Stimulated activated effector memory CD8-positive, alpha-beta T cell treated with anti-CD3 and anti-CD28 coated beads, Interleukin-12 subunit alpha, Interleukin-12 subunit beta, amount 100 ng/mL, for 72 hours (primary cell): ENCODE data around the gene NDOR1.
"Not testable (repeated sequence)": the region's sequence is repeated elsewhere in the genome, so short reads cannot be mapped to it uniquely, and the experiment has no call there.

Experiments used
- ATAC-seq: fragments of 150-1000 bp; cut with Tn5 transposase; 2 replicates; pipeline ENCODE4 v1.10.0; 2021
- DNase-seq, 2 donors: peaks; one replicate each; pipeline ENCODE4 v3.0.0; 2021 to 2022; ENCODE audit warnings: low spot score in 2 of 2
- H3K27ac Mint-ChIP-seq: one replicate; pipeline ENCODE4 v1.8.0; 2022; ENCODE audit warnings: mild to moderate bottlenecking, mixed read lengths
- H3K36me3 Mint-ChIP-seq: one replicate; pipeline ENCODE4 v1.8.0; 2022; ENCODE audit warnings: mild to moderate bottlenecking, mixed read lengths
- H3K4me1 Mint-ChIP-seq: one replicate; pipeline ENCODE4 v1.8.0; 2022; ENCODE audit warnings: mixed read lengths
- H3K4me3 Mint-ChIP-seq: one replicate; pipeline ENCODE4 v1.8.0; 2022; ENCODE audit warnings: mild to moderate bottlenecking, mixed read lengths
- H3K9me3 Mint-ChIP-seq: one replicate; pipeline ENCODE4 v1.8.0; 2022; ENCODE audit warnings: mixed read lengths

NDOR1 gene

DNA sequence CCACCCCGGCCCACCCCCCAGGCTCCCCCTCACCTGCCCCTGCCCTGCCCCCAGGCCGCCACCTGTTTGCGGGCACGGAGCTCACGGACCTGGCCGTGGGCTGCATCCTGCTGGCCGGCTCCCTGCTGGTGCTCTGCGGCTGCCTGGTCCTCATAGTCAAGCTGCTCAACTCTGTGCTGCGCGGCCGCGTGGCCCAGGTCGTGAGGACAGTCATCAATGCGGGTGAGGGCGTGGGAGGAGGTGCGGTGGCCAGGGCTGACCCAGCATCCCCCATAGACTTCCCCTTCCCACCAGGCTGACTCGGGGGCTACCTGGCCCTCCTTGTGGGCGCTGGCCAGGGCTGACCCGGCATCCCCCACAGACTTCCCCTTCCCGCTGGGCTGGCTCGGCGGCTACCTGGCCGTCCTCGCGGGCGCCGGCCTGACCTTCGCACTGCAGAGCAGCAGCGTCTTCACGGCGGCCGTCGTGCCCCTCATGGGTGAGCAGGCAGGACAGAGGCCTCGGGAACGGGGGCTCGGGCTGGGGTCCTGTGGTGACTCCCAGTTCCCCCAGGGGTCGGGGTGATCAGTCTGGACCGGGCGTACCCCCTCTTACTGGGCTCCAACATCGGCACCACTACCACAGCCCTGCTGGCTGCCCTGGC lies 28.7 kb downstream of the NDOR1 start:
- H3K27ac Mint-ChIP-seq: no peak overlapping the region
- peaks cover 5% of the 10 kb centered on the region for H3K36me3 Mint-ChIP-seq
- H3K4me1 Mint-ChIP-seq: peaks cover 11% of the 10 kb centered on the region
- DNase-seq (no peak), ATAC-seq (no peak)
- H3K4me3 Mint-ChIP-seq: no peak overlapping the region
- no peaks in the 10 kb centered on the region for H3K9me3 Mint-ChIP-seq

DNA sequence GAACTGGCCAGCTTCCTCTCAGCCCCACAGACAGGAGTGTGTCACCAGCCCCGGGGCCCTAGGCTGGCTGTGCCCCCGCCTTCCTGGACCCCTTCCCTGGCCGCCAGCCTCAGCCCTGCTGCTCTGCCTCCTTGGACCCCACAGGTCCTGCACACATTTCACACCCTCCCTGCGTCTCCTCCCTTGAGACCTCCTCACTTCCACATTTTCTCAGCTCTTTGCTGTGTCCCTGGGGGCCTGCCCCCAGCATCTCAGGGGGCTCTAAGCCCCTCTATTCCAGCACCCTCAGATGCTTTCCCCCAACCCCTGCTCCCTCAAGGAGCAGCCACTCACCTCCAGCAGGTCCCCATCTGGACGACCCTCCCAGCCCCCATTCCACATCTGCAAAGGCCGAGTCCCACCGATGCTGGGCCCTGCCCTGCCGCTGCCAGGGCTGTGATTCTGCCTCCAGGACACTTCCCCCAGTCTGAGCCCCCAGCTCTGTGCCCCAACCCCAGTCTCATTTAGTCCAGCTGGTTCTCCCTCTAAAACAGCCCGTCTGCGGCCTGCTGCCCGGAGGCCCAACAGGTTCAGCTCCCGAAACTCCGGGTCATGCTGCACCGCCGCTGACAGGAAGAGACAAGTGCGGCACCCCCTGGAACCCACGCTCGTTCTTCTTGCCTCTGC lies 29.4 kb downstream of the NDOR1 start:
- no peak overlapping the region for H3K4me3 Mint-ChIP-seq
- no peak overlapping the region for H3K27ac Mint-ChIP-seq

DNA sequence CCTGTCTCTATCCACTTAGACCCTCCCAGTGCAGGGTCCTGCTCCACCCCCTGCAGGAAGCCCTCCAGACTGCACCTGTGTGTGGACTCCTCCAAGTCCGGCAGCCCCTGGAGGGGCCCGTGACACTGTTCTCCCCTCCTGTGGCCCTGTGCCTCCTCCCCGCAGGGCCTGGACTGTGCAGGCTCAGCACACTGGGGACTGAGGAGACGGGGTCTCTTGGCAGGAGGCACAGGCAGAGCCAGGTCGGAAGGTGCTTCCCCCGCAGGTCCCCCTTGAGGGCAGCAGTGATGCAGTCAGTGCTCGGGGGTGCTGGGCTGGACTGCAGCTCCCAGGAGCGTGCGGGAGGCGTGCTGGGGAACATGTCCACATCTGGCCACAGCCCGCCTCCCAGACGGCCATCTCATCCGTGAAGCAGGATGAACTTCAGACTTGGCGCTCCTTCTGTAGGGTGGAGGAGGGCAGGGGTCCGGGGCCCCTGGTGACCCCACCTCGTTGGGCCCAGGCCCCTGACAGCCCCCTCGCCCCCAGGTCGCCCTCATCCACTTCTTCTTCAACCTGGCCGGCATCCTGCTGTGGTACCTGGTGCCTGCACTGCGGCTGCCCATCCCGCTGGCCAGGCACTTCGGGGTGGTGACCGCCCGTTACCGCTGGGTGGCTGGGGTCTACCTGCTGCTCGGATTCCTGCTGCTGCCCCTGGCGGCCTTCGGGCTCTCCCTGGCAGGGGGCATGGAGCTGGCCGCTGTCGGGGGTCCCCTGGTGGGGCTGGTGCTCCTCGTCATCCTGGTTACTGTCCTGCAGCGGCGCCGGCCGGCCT lies 30.1 kb downstream of the NDOR1 start:
- ATAC-seq (no peak), DNase-seq (no peak)
- Mint-ChIP-seq H3K27ac (no peak overlapping the region), H3K4me1 (peaks cover 12% of the 10 kb centered on the region), H3K9me3 (no peaks in the 10 kb centered on the region), H3K36me3 (peaks cover 7% of the 10 kb centered on the region), H3K4me3 (no peak overlapping the region)

More for the DNA sequence above, 29.4 kb downstream of the NDOR1 start:
- no peak for DNase-seq
- peaks cover 7% of the 10 kb centered on the region for H3K36me3 Mint-ChIP-seq
- H3K9me3 Mint-ChIP-seq: no peaks in the 10 kb centered on the region
- no peak for ATAC-seq
- H3K4me1 Mint-ChIP-seq: peaks cover 12% of the 10 kb centered on the region

GRCh38 chr9:137236238-137236935 lies 30.9 kb downstream of the NDOR1 start:
- Mint-ChIP-seq H3K36me3 (peaks cover 15% of the 10 kb centered on the region), H3K4me3 (peak overlapping the region; percentile 8)

DNA sequence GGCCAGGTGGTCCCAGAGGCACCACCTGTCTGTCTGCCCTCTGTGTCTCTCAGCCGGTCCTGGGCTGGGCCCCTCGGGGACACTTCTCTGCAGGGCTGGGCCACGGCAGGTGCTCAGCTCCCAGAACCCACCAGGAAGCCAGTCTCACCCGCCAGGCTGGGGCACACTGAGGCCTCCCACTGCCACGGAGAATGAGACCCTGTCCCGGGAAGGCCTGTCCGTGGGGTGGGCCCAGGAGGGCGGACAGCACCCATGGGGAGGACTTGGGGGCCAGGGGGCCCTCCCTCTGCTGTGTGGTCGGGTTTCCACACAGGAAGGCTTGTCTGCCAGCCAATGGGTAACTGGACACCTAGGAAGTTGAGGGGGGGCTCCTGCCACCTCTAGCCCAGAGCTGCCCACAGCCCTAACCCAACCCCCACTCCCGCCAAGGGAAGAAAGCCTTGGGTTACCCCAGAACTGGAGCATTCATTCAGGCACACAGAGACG lies 31.5 kb downstream of the NDOR1 start:
- peaks cover 19% of the 10 kb centered on the region for H3K4me1 Mint-ChIP-seq
- ATAC-seq (no peak), DNase-seq (no peak)
- no peak overlapping the region for H3K27ac Mint-ChIP-seq
- H3K36me3 Mint-ChIP-seq: peaks cover 21% of the 10 kb centered on the region
- H3K4me3 Mint-ChIP-seq: peak overlapping the region; percentile 8
- H3K9me3 Mint-ChIP-seq: no peaks in the 10 kb centered on the region

More at GRCh38 chr9:137236238-137236935, 30.9 kb downstream of the NDOR1 start:
- ATAC-seq (peak; percentile 36), DNase-seq (peak; percentile 88 to 95)
- Mint-ChIP-seq H3K9me3 (no peaks in the 10 kb centered on the region), H3K27ac (no peak overlapping the region), H3K4me1 (peaks cover 19% of the 10 kb centered on the region)

GRCh38 chr9:137237759-137238726 lies 32.5 kb downstream of the NDOR1 start:
- Mint-ChIP-seq H3K4me1 (peaks cover 30% of the 10 kb centered on the region), H3K9me3 (no peaks in the 10 kb centered on the region), H3K27ac (no peak overlapping the region), H3K4me3 (peak overlapping the region; percentile 85), H3K36me3 (peaks cover 31% of the 10 kb centered on the region)
- ATAC-seq (no peak), DNase-seq (no peak)

GRCh38 chr9:137239541-137240200 lies 34.2 kb downstream of the NDOR1 start:
- not testable (repeated sequence) for DNase-seq, ATAC-seq, H3K27ac Mint-ChIP-seq, H3K9me3 Mint-ChIP-seq
- H3K4me1 Mint-ChIP-seq: peaks cover 45% of the 10 kb centered on the region
- H3K36me3 Mint-ChIP-seq: peaks cover 48% of the 10 kb centered on the region
- H3K4me3 Mint-ChIP-seq: peak overlapping the region; percentile 85

DNA sequence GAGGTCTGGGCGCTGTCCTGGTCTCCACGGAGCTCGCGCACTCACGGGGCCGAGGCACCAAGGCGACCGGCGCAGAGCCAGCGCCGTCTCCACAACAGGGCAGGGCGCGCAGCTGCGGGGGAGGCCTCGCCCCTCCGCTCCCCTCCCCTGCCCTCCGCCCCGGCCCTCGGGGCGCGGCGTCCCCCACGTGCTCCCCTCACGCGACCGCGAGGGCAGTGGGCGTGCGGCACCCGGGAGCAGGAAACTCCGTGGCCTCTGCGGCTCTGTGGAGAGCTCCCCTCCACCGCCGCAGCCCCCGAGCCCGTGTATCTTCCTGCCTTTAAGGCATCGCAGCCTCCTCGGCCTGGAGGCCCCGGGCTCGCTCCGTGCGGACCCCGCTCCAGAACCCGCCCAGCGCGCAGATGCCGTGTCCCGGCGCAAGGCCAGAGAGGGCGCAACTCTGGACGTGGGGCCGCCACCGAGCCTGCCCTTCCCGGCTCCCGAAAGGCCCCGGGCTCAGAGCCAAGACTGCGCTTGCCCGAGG lies 34.9 kb downstream of the NDOR1 start:
- DNase-seq (no peak), ATAC-seq (peak; percentile 46)
- H3K36me3 Mint-ChIP-seq: peaks cover 49% of the 10 kb centered on the region
- H3K27ac Mint-ChIP-seq: peak overlapping the region; percentile 98
- no peaks in the 10 kb centered on the region for H3K9me3 Mint-ChIP-seq
- peak overlapping the region; percentile 85 for H3K4me3 Mint-ChIP-seq
- peaks cover 45% of the 10 kb centered on the region for H3K4me1 Mint-ChIP-seq

DNA sequence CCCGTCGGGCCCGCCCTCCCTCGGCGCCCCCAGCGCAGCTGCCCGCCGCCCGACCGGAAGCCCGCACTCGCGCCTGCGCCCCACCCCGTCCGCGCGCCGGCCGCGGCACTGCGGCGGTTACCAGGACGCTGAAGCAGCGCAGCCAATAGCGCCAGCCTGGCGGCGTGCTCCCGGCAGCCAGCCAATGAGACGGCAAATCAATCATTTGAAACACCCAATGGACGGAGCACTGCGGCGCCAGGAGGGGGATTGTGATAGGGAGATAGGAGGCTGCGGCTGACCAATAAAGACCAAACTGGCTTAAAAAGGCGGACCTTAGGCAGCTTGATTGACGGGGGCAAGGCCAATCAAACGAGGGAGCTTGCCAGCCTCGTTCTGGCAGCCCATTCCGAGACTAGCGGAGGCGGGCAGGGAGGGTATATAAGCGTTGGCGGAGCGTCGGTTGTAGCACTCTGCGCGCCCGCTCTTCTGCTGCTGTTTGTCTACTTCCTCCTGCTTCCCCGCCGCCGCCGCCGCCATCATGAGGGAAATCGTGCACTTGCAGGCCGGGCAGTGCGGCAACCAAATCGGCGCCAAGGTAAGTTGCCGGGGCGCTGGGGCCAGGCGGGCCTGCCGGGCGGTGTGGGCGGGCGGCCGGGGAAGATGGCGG lies 35.5 kb downstream of the NDOR1 start, which contains the start of gene TUBB4B:
Gene TUBB4B (plus strand): TSS at position 447 of the 649 bp plus-strand sequence. CDS start 74 bp downstream, at position 521.
- peak within 1 kb of the TSS; percentile 98 for H3K27ac Mint-ChIP-seq
- ATAC-seq (peak; percentile 87), DNase-seq (peak; percentile 90 to 97)
- peaks cover 49% of the 10 kb centered on the region for H3K36me3 Mint-ChIP-seq
- peaks cover 45% of the 10 kb centered on the region for H3K4me1 Mint-ChIP-seq
- peak within 1 kb of the TSS; percentile 85 for H3K4me3 Mint-ChIP-seq
- H3K9me3 Mint-ChIP-seq: no peaks in the 10 kb centered on the region

GRCh38 chr9:137241490-137242268 lies 36.2 kb downstream of the NDOR1 start:
- peak; percentile 64 to 84 for DNase-seq
- peaks cover 49% of the 10 kb centered on the region for H3K36me3 Mint-ChIP-seq

GRCh38 chr9:137242269-137243203 lies 37.0 kb downstream of the NDOR1 start:
- Mint-ChIP-seq H3K27ac (peak overlapping the region; percentile 98), H3K9me3 (no peaks in the 10 kb centered on the region), H3K36me3 (peaks cover 49% of the 10 kb centered on the region), H3K4me1 (peaks cover 45% of the 10 kb centered on the region), H3K4me3 (peak overlapping the region; percentile 85)
- DNase-seq (no peak), ATAC-seq (no peak)

More at GRCh38 chr9:137241490-137242268, 36.2 kb downstream of the NDOR1 start:
- Mint-ChIP-seq H3K4me1 (peaks cover 45% of the 10 kb centered on the region), H3K4me3 (peak overlapping the region; percentile 85), H3K9me3 (no peaks in the 10 kb centered on the region), H3K27ac (peak overlapping the region; percentile 98)
- ATAC-seq: peak; percentile 46
